ENCODE results near the gene FAM3A.

GRCh38 chrX:154489182-154489581 is 26.9 kb downstream of the FAM3A start:
- TF ChIP-seq EZH2 (IDR thresholded peaks at IDR 0.05; ENCODE audit: borderline replicate concordance, low read length) (no peak), CTCF (IDR thresholded peaks at IDR 0.05; ENCODE audit: low read length) (no peak)

Data from OCI-LY1 (cell line).